SK-MEL-5 (cell line): ENCODE results near the gene CISTR. TPM values are rescaled to one million over a fixed set of nuclear protein-coding genes. Genes with fewer than 3 reads are reported as not detected.
"Not testable (repeated sequence)": the region's sequence is repeated elsewhere in the genome, so short reads cannot be mapped to it uniquely, and the experiment has no call there.

Experiments used
- DNase-seq: peaks from one replicate; pipeline ENCODE4 v3.0.0-alpha.2; 2016; ENCODE audit warnings: low read depth, low spot score
- in situ Hi-C: cut with HindIII; loops from 2 replicates; pipeline ENCODE4 v1.10.0; 2016; ENCODE audit warnings: low sequenced_read_pairs, high pct_unique_total_duplicates, low pct_unique_long_range_greater_than_20kb
- total RNA-seq: library from RNA; depleted of rRNA; stranded (reverse); fragments of >200 nt; shearing (Covaris generic); gene quantifications from 2 replicates; pipeline ENCODE4 v1.2.3, GENCODE V29; 2014

The CISTR gene
- total RNA-seq, 1 experiment from 2014 or later, result not detected

- DNase-seq, result no peak
- in situ Hi-C loops, result no loop called here
These were observed 18.0 kb downstream of the CISTR start for GRCh38 chr12:53733807-53734200.

GRCh38 chr12:53733051-53733806 lies 18.6 kb downstream of the CISTR start:
- no peak for DNase-seq
- in situ Hi-C loops, result no loop called here

- in situ Hi-C loops, result no loop called here
- no peak for DNase-seq
These were observed 22.1 kb downstream of the CISTR start for GRCh38 chr12:53729644-53730043.

- DNase-seq, result no peak
- in situ Hi-C loops, result no loop called here
These were observed 23.6 kb downstream of the CISTR start for GRCh38 chr12:53728206-53728605.

GRCh38 chr12:53727310-53728041 lies 24.3 kb downstream of the CISTR start, which contains the start of gene CALCOCO1:
TSS of gene CALCOCO1 (minus strand) at chr12:53727452. CDS start at chr12:53725242, 2,210 bp downstream.
- in situ Hi-C loops, result no loop called here
- DNase-seq, result peak; percentile 99

- peak; percentile 26 for DNase-seq
- in situ Hi-C loops, result no loop called here
These were observed 24.9 kb downstream of the CISTR start for GRCh38 chr12:53726946-53727309.

GRCh38 chr12:53726341-53726740 lies 25.4 kb downstream of the CISTR start:
- in situ Hi-C loops, result no loop called here
- DNase-seq, result no peak

GRCh38 chr12:53725824-53726223 lies 26.0 kb downstream of the CISTR start:
- DNase-seq, result no peak
- in situ Hi-C loops, result no loop called here

GRCh38 chr12:53722450-53723041 lies 29.2 kb downstream of the CISTR start:
- in situ Hi-C loops, result no loop called here
- no peak for DNase-seq

GRCh38 chr12:53720946-53721345 lies 30.8 kb downstream of the CISTR start:
- in situ Hi-C loops, result no loop called here
- DNase-seq, result no peak

- in situ Hi-C loops, result no loop called here
- DNase-seq, result peak; percentile 52
These were observed 32.1 kb downstream of the CISTR start for GRCh38 chr12:53719649-53720048.

GRCh38 chr12:53718567-53718966 lies 33.2 kb downstream of the CISTR start:
- in situ Hi-C loops, DNase-seq: not testable (repeated sequence)

GRCh38 chr12:53717319-53717718 lies 34.5 kb downstream of the CISTR start:
- in situ Hi-C loops, result no loop called here
- no peak for DNase-seq

- no peak for DNase-seq
- in situ Hi-C loops, result no loop called here
These were observed 37.8 kb downstream of the CISTR start for GRCh38 chr12:53714004-53714403.

GRCh38 chr12:53713516-53713915 lies 38.3 kb downstream of the CISTR start:
- in situ Hi-C loops, result no loop called here
- no peak for DNase-seq

- in situ Hi-C loops, result no loop called here
- no peak for DNase-seq
These were observed 39.6 kb downstream of the CISTR start for GRCh38 chr12:53712059-53712643.

- no peak for DNase-seq
- in situ Hi-C loops, result no loop called here
These were observed 41.7 kb downstream of the CISTR start for GRCh38 chr12:53710091-53710490.

GRCh38 chr12:53709671-53710070 lies 42.1 kb downstream of the CISTR start:
- DNase-seq, result no peak
- in situ Hi-C loops, result no loop called here
